GM21737 (cell line): ENCODE measurements around the gene SLC2A10.

Experiments
- ATAC-seq: cut with Tn5 transposase; IDR thresholded peaks from one replicate; pipeline ENCODE4 v1.9.1; 2021; ENCODE audit warnings: mild to moderate bottlenecking, moderate library complexity; ENCODE audit not compliant: unreplicated experiment

Gene SLC2A10

DNA sequence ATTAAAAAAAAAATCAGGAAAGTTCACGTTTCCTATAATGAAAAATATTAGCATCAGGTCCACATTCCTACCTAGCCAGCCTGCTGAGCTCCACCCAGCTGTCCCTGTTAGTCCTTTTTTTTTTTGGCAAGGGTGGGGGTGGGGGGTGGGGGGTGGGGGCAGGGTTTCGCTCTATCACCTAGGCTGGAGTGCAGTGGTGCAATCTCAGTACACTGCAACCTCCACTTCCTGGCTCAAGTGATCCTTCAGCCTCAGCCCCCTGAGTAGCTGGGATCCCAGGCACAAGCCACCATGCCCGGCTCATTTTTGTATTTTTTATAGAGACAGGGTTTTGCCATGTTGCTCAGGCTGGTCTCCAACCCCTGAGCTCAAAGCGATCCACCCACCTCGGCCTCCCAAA is 7.5 kb upstream of the SLC2A10 start:
- no peak for ATAC-seq

DNA sequence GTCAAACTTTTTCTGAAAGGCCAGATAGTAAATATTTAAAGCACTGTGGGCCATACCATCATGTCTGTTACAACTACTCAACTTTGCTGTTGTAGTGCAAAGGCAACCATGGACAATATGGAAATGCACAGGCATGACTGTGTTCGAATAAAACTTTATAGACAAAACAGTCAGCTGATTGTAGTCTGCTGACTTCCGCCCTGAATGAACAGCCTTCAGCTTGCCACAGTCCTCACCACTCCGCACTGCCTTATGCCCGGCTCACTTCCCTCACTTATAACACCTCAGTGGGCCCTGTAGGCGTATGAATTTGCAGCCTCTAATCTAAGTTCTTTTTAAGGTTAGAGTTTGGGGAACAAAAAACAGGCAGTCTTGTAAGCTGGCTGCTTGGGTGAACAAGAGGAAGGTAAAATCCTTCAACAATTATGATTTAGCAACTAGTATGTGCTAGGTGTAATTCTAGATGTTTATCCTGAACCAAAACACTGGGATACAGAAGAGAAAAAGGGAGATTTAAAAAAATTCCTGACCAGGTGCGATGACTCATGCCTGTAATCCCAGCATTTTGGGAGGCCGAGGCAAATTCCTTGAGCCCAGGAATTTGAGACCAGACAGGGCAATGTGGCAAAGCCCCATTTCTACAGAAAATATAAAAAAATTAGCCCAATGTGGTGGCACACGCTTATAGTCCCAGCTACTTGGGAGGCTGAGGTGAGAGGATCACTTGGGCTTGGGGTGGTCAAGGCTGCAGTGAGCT is 6.8 kb upstream of the SLC2A10 start:
- no peak for ATAC-seq

DNA sequence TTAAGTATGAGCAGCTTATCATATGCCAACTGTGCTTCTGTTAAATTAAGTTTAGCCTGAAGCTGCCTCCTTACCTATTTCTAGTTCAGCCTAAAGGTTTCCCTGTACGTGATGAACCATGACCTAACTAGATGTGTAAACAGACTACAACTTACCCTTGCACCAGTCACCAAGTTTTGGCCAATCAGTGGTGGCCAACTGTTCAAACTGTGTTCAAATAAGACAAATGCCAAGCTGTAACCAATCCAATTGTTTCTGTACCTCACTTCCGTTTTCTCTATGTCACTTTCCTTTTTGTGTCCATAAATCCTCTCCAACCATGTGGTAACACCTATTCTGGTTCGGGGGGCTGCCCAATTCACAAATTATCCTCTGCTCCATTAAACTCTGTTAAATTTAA is 6.0 kb upstream of the SLC2A10 start:
- no peak for ATAC-seq

- no peak for ATAC-seq
Observed at GRCh38 chr20:46704714-46705377, 4.6 kb upstream of the SLC2A10 start.

- ATAC-seq, result no peak
Observed at GRCh38 chr20:46705378-46705729, 4.1 kb upstream of the SLC2A10 start.

- ATAC-seq, result no peak
Observed at GRCh38 chr20:46706242-46706641, 3.2 kb upstream of the SLC2A10 start.

DNA sequence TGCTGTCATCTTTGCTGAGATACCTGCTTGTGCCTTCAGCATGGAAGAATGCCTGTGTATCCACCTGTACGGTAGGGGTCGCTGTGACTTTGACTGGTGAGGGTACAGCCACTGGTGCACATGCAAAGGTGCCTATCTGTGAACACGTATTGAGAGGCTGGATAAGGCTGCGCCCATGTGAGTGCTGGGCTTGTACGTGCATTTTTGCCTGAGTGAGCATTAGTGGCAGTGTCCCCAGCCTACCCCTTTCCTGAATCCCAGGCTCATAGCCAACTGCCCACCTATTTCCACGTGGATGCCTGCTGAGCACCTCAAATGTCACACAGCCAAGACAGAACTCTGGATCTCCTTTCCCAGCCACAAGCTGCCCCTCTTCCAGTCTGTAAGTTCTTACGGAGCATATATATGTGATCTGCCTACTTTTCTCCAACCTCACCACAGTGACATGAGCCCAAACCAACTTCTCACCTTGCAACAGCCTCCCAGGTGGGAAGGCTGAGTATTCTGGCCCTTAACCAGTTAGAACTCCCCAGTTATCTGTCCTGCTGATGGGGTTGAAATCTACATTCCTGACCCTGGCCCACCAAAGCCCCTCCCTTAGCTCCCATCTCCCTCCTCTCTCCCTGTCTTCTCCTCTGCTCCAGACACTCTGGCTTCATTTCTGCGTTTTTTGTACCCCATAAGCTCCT is 1.1 kb upstream of the SLC2A10 start:
- no peak for ATAC-seq

GRCh38 chr20:46709055-46709458 is 392 bp upstream of the SLC2A10 start:
- no peak for ATAC-seq

- no peak for ATAC-seq
Observed at GRCh38 chr20:46710153-46710913, 884 bp downstream of the SLC2A10 start.

GRCh38 chr20:46712056-46712636 is 2.7 kb downstream of the SLC2A10 start:
- no peak for ATAC-seq

GRCh38 chr20:46713957-46714834 is 4.7 kb downstream of the SLC2A10 start:
- ATAC-seq, result no peak

GRCh38 chr20:46715292-46715756 is 5.9 kb downstream of the SLC2A10 start:
- no peak for ATAC-seq

GRCh38 chr20:46717818-46718541 is 8.5 kb downstream of the SLC2A10 start:
- ATAC-seq, result no peak

DNA sequence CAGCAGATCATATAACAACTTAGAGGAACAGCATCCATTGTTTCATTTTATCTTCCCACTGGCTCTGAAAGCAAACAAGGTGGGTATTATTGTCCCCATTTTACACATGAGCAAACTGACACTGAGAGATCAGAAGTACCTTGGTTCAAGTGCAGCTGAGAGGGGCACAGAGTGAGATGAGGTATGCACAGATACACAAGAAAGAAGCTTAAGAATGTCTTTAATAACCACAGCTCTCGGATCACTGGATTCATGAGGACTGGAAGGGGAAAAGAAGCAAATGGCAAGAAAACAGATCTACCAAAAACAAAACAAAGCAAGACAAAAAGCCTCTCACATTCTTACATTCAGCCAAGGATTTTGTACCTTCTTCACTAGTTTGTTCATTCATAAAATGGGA is 10.6 kb downstream of the SLC2A10 start:
- ATAC-seq, result no peak

DNA sequence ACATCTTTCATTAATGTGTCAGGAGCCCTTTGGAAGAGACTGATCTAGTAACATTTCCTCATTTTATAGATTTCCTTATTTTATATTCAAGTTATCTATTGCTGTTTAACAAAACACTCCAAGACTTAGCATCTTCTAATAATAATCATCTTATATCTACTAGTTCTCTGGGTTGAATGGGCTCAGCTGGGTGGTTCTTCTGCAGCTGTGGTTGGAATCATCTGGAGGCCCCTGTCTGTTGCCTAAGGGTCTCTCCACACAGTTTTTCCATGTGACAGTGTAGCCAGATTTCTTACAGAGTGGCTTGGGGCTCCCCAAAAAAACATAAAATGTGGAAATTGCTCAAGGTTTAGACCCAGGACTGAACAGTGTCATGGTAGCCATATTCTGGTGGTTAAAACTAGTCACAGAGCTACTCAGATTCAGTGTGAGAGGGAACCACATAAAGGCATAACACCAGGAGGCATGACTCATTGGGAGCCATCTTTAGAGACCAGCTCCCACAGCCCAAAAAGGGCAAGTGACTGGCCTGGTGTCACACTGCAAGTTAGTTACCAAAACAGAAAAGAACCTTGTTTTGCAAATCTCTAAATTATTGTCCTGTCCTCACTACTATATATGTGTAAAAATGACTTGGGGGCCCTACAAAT is 11.5 kb downstream of the SLC2A10 start:
- no peak for ATAC-seq

- no peak for ATAC-seq
Observed at GRCh38 chr20:46721476-46721875, 12.0 kb downstream of the SLC2A10 start.

- no peak for ATAC-seq
Observed at GRCh38 chr20:46722450-46722849, 13.0 kb downstream of the SLC2A10 start.

DNA sequence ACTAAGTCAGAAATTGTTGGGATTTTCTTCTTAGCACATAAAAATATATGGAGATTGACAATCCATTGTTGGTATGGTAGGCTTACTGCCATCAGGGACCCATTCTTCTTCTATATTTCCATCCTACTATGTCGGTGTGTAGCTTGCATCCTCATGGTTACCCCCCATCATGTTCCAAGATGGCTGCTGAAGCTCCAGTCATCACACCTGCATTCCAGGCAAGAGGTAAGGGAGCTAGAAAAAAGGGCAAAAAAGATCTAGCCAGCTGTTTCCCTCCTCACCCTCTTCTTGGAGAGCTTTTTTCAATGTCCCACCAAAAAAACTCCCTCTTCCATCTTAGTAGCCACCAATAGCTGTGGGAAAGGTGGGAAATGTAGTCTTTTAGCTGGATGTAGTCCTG is 13.6 kb downstream of the SLC2A10 start:
- no peak for ATAC-seq
